SK-N-SH treated with all-trans-retinoic acid at 6 μM for 48 hours (cell line): Measurements from ENCODE around the gene MGAT3.

Experiments
- CREB5 ChIP-seq: fragments of 250-450 bp; sonication (Bioruptor Pico); IDR thresholded peaks from 2 replicates; pipeline ENCODE4 v1.5.1; 2020; ENCODE audit warnings: low read depth, mild to moderate bottlenecking, moderate library complexity
- CSDC2 ChIP-seq: fragments of 250-450 bp; sonication (Bioruptor Pico); IDR thresholded peaks from 2 replicates; pipeline ENCODE4 v1.5.0; 2020; ENCODE audit warnings: mild to moderate bottlenecking, moderate library complexity
- CSRNP3 ChIP-seq: fragments of 250-450 bp; sonication (Bioruptor Pico); IDR thresholded peaks from 2 replicates; pipeline ENCODE4 v1.5.1; 2021; ENCODE audit warnings: mild to moderate bottlenecking, moderate library complexity
- OSR1 ChIP-seq: fragments of 250-450 bp; sonication (Bioruptor Pico); IDR thresholded peaks from 2 replicates; pipeline ENCODE4 v1.8.0; 2022; ENCODE audit warnings: moderate library complexity, mild to moderate bottlenecking, inconsistent platforms
- PATZ1 ChIP-seq: fragments of 250-450 bp; sonication (Bioruptor Pico); IDR thresholded peaks from 2 replicates; pipeline ENCODE4 v1.8.0; 2020; ENCODE audit warnings: mild to moderate bottlenecking, moderate library complexity, borderline replicate concordance
- POU6F1 ChIP-seq: fragments of 250-450 bp; sonication (Bioruptor Pico); IDR thresholded peaks from 2 replicates; pipeline ENCODE4 v1.8.0; 2021; ENCODE audit warnings: low read depth, mild to moderate bottlenecking, moderate library complexity, borderline replicate concordance
- RARB ChIP-seq: fragments of 250-450 bp; sonication (Bioruptor Pico); IDR thresholded peaks from 2 replicates; pipeline ENCODE4 v1.8.0; 2021; ENCODE audit warnings: mild to moderate bottlenecking, moderate library complexity
- TCF4 ChIP-seq: fragments of 250-450 bp; sonication (Bioruptor Pico); IDR thresholded peaks from 2 replicates; pipeline ENCODE4 v1.8.0; 2021; ENCODE audit warnings: mild to moderate bottlenecking, moderate library complexity, borderline replicate concordance
- ZFP3 ChIP-seq: fragments of 250-450 bp; sonication (Bioruptor Pico); IDR thresholded peaks from 2 replicates; pipeline ENCODE4 v1.5.0; 2020; ENCODE audit warnings: mild to moderate bottlenecking, moderate library complexity
- ZFP30 ChIP-seq: fragments of 450-650 bp; formaldehyde crosslinking; IDR thresholded peaks from 2 replicates; pipeline ENCODE4 v1.5.0; 2022; ENCODE audit warnings: mild to moderate bottlenecking, moderate library complexity
- ZNF70 ChIP-seq: fragments of 450-650 bp; formaldehyde crosslinking; IDR thresholded peaks from 2 replicates; pipeline ENCODE4 v1.5.0; 2020; ENCODE audit warnings: mild to moderate bottlenecking, moderate library complexity

- no peak for TF ChIP-seq ZNF70 (CRISPR knock-in tag)
- no peak for TF ChIP-seq ZFP3 (CRISPR knock-in tag)
- TF ChIP-seq PATZ1 (CRISPR knock-in tag), result no peak
- TF ChIP-seq RARB (CRISPR knock-in tag), result no peak
- TF ChIP-seq CREB5 (CRISPR knock-in tag), result no peak
- TF ChIP-seq CSRNP3 (CRISPR knock-in tag), result no peak
- no peak for TF ChIP-seq POU6F1 (CRISPR knock-in tag)
- no peak for TF ChIP-seq TCF4 (CRISPR knock-in tag)
- TF ChIP-seq CSDC2 (CRISPR knock-in tag), result no peak
- TF ChIP-seq ZFP30 (CRISPR knock-in tag), result no peak
- no peak for TF ChIP-seq OSR1
These were observed 42.4 kb upstream of the MGAT3 start for GRCh38 chr22:39414377-39414776.
